HG03457 (cell line): ENCODE measurements around the gene TBC1D7.

Experiments
- ATAC-seq: cut with Tn5 transposase; IDR thresholded peaks from one replicate; pipeline ENCODE4 v1.9.1; 2021; ENCODE audit warnings: moderate number of reproducible peaks; ENCODE audit not compliant: unreplicated experiment

The TBC1D7 gene

GRCh38 chr6:13328076-13328874 is at the start of gene TBC1D7:
TBC1D7 (minus strand) TSS chr6:13328537; CDS start chr6:13326898, 1,639 bp downstream.
- peak; percentile 71 for ATAC-seq

DNA sequence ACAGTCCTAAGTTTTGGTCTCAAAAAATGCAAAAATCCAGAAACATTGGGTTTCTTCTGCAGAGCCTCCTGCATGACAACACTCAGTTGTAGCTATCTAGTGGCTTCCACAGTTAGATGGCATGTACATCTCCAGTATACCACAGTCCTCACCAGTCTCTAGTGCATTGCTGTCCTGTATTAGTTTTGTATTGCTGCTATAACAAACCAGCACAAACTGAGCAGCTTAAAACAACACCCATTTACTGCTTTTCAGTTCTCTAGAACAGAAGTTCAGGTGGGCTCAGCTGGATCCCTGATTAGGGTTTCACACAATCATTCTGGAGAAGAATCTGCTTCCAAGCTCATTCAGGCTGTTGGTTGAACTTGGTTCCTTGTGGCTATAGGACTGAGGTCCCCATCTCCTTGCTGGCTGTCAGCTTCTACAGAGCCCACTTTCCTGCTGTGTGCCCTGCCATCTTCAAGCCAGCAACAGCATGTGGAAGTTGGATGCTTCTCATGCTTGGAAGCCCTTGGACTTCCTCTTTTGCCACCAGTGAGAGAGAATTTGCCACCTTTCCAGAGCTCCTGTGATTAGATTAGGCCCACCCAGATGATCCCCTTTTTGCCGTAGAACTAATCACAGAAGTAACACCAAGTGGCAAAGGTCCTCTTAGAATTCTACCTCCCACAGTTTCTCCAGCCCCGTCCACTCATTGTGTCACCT is 48.9 kb upstream of the TBC1D7 start:
- ATAC-seq, result no peak

GRCh38 chr6:13375360-13375878 is 47.1 kb upstream of the TBC1D7 start:
- peak; percentile 50 for ATAC-seq

GRCh38 chr6:13373919-13374318 is 45.6 kb upstream of the TBC1D7 start:
- ATAC-seq, result no peak

DNA sequence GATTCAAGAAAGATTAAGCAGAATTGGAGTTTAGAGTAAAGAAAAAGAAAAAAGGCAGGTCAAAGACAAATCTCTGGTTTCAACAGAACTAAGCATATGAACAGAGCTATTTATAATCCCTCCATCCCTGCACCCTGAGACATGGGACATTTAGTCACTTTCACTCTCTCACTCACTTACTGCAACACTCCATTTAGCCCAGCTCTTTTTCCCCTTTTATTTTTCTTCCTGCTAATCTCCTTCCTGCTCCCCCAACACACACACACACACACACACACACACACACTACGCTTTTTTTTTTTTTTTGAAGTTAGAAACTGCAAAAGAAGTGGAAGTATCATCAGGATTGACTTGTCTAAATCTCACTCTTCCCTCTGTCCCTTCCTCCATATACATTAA is 45.1 kb upstream of the TBC1D7 start:
- ATAC-seq, result no peak

- ATAC-seq, result no peak
Measured at GRCh38 chr6:13372688-13373487, 44.6 kb upstream of the TBC1D7 start.

- no peak for ATAC-seq
Measured at GRCh38 chr6:13372076-13372475, 43.7 kb upstream of the TBC1D7 start.

GRCh38 chr6:13371421-13372072 is 43.2 kb upstream of the TBC1D7 start:
- no peak for ATAC-seq

DNA sequence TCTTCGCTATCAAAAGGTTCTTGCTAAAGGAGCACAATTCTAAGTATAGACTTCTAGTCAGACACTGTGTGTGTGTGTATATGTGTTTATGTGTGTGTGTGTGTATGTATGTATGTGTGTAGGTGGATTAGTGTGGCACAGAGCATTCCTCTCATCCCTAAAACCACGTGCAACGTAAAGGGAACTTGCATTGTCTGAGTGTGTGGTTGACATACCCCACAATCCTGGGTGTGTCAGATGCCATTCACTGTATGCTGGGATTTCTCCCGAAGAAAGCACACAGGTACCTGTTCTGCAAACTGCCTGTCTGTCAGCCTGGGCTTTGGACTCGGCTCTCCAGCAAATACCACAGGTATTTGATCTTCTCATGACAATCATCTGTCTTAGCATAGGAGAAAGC is 42.3 kb upstream of the TBC1D7 start:
- ATAC-seq, result no peak

DNA sequence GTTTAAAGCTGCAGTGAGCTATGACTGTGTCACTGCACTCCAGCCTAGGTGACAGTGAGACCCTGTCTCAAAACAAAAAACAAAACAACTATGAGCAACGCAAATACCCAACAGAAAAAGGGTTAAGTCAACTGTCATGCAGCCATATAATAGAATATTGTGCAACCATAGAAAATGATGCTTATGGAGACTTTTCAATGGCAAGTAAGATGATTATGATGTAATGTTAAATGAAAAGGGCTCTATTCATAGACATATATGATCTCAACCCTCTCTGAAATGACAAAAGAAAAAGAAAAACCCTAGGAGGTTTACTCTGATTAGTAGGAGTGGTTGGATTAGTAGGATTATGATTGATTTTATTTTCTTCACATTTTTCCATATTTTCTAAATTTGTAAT is 41.3 kb upstream of the TBC1D7 start:
- no peak for ATAC-seq

DNA sequence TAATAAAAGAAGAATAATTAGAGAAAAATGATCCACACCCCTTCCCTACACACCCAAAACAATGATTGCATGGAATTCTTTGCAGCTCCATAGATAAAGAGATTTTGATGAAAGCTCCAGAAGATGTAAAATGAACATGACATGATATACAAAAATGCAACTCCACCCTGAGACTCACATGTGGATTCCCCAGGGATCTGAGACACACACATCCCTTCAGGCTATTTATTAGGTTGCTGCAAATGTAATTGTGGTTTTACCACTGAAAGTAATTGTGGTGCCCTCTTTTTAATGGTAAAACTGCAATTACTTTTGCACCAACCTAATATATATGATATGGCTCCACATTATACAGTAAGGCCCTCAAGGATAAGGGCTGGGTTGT is 40.4 kb upstream of the TBC1D7 start:
- no peak for ATAC-seq

- ATAC-seq, result no peak
Measured at GRCh38 chr6:13368079-13368730, 39.9 kb upstream of the TBC1D7 start.

DNA sequence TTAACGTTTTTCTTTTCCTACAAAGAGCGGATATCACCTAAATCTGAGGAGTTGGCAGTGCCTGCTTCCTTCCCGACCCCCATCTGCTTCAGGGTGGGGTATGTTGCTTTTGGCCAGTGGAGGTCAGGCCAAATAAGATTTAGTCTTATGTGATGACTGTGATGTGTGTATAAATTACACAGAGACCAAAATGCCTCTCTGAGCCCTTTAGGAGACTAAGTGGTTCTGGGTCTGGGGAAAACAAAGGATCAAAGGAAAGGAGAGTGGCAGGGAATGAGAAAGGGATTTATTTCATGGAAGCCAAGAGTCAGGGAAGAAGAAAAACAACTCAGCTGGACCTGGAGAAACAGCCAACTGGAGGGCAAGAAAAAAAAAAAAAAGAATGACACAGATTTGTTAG is 39.1 kb upstream of the TBC1D7 start:
- ATAC-seq, result no peak

- no peak for ATAC-seq
Measured at GRCh38 chr6:13365320-13365719, 37.0 kb upstream of the TBC1D7 start.

GRCh38 chr6:13364842-13365241 is 36.5 kb upstream of the TBC1D7 start:
- ATAC-seq, result no peak

DNA sequence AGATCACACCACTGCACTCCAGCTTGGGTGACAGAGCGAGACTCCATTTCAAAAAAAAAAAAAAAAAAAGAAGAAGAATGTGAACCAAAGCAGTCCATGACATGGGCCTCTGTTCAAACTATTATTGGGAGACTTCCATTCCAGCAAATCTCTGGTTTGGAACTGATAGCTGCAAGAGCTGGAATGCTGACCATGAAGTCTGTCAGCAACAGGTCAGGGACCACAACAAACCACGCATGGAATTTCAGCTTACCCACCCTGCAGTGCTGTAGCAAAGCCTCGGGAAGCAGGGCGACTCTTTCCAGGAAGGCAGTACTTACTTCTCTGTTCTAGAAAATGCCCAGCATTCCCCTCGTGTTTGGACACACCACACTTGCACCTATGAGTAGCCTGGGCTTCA is 34.1 kb upstream of the TBC1D7 start:
- ATAC-seq, result no peak

DNA sequence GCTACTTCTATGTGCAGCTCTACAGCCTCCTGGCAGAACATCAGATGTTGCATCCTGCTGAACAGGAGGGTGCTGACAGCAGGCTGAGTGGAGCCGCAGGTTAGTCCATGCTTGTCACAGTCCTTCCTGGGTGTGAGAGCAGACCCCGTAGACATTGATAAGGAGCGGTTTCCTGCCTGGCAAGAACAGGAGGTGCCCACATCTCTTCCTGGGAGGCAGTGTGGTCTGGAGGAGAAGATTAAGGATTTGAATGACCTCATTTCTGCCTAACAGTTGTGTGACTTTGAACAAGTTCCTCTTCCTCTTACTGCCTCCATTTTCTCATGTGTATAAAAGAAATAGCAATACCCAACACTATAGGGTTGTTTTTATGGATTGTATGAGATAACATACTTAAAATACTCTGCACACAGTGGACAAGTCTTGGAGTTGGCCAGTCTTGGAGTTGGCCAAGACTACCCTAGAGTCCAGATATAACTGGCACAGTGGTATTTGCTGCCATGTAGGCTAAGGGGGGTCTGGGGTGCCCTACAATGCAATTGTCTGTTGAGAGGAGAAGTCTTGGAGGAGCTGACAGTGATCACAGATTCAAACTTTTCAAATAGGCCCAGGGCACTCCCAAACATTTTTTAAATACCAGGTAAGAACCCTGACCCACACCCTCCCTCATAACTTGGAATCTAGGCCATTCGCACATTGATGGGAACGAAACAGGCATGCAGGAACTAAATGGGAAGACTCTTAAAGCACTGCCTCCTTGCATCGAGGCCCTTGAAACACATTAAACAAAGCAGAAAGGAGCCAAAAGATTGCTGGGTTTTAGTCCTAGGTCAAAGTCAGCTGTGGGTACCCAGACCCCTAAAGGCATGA is 32.6 kb upstream of the TBC1D7 start:
- ATAC-seq, result no peak

DNA sequence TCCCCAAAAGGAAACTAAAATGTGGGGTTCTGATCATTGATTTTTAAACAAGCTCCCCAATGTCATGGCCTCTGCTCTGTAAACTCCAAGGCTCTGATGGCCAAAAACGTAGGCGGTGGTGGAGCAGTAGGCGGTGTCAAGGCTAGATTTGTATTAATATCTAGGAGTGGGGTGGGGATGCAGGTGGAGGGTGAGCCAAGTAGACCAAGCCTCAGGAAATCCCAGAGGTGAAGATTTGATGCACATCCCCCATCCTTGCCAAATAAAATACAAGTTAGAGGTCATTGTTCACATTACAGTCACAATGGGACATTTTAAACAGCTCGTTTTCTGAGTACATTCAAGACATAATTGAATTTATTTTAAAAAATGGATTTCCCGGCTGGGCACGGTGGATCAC is 30.9 kb upstream of the TBC1D7 start:
- ATAC-seq, result no peak

DNA sequence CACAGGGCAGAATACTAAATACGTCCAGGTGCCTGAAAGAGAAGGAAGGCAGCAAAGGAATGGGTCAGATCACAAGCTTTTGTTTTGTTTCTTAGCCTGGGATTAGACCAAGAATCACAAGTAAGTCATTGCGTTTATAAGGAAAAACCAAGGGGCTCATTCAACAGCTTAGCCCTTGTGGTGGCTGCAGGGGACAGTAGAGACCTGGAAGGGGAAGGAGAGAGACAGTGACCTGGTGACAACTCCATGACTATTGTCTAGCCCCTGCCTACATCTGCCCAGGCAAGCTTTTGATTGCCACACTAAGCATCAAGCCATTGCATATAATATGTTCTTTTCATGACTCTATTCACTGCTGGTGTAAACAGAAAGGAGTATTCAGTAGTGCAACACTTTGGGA is 30.2 kb upstream of the TBC1D7 start:
- no peak for ATAC-seq
